ENCODE results near the gene CAPZA1. TPM values are rescaled to one million over a fixed set of nuclear protein-coding genes. Genes with fewer than 3 reads are reported as not detected.

Gene CAPZA1
- total RNA-seq, 4 donors from 2014 or later, result 116 to 181 (median 179) TPM

GRCh38 chr1:112674440-112674985 is 54.9 kb downstream of the CAPZA1 start, which contains the start of gene MOV10:
MOV10 (plus strand) TSS chr1:112674659; CDS start chr1:112674913, 254 bp downstream.
- H3K27me3 ChIP-seq, result no peaks in the 10 kb centered on the region

GRCh38 chr1:112674986-112675727 is 55.5 kb downstream of the CAPZA1 start:
- Histone ChIP-seq H3K27ac (peak overlapping the region; percentile 76 to 85 (median 82)), H3K4me1 (peaks cover 0 to 20% (median 1%) of the 10 kb centered on the region in 4 donors), H3K9me3 (no peaks in the 10 kb centered on the region), H3K36me3 (peaks cover 0 to 15% (median 0%) of the 10 kb centered on the region in 3 donors), H3K4me3 (peak overlapping the region; percentile 66 to 95 (median 84)), H3K27me3 (no peaks in the 10 kb centered on the region)
- peak in 1 of 3 donors; percentile 35 for DNase-seq
- TF ChIP-seq CTCF (IDR thresholded peaks at IDR 0.05), result peak in 3 of 6 experiments; percentile 13 to 28 (median 22)
- peak in 1 of 2 donors; percentile 26 for TF ChIP-seq POLR2A (IDR thresholded peaks at IDR 0.05)

More at GRCh38 chr1:112674440-112674985, 54.9 kb downstream of the CAPZA1 start, which contains the start of gene MOV10:
- peak; percentile 67 to 85 (median 84) for DNase-seq
- Histone ChIP-seq H3K4me1 (peaks cover 0 to 20% (median 1%) of the 10 kb centered on the region in 4 donors), H3K9me3 (no peaks in the 10 kb centered on the region), H3K36me3 (peaks cover 0 to 21% (median 0%) of the 10 kb centered on the region in 3 donors), H3K27ac (peak within 1 kb of the TSS; percentile 76 to 85 (median 82)), H3K4me3 (peak within 1 kb of the TSS; percentile 66 to 95 (median 84))
- TF ChIP-seq POLR2A (IDR thresholded peaks at IDR 0.05) (no peak), CTCF (IDR thresholded peaks at IDR 0.05) (no peak)

- TF ChIP-seq CTCF (IDR thresholded peaks at IDR 0.05), result no peak
- no peak for TF ChIP-seq POLR2A (IDR thresholded peaks at IDR 0.05)
- no peak for DNase-seq
- Histone ChIP-seq H3K4me3 (peak overlapping the region; percentile 66 to 95 (median 84)), H3K4me1 (peaks cover 0 to 20% (median 1%) of the 10 kb centered on the region in 4 donors), H3K27me3 (no peaks in the 10 kb centered on the region), H3K36me3 (peaks cover 0 to 9% (median 0%) of the 10 kb centered on the region in 3 donors), H3K9me3 (no peaks in the 10 kb centered on the region), H3K27ac (peak overlapping the region in 3 of 4 donors; percentile 76 to 85 (median 80))
These were observed 56.2 kb downstream of the CAPZA1 start for GRCh38 chr1:112675728-112676381.

GRCh38 chr1:112676543-112676942 is 56.9 kb downstream of the CAPZA1 start:
- Histone ChIP-seq H3K27ac (no peak overlapping the region), H3K4me1 (peaks cover 0 to 20% (median 1%) of the 10 kb centered on the region in 4 donors), H3K36me3 (peaks cover 0 to 2% (median 0%) of the 10 kb centered on the region in 3 donors), H3K4me3 (no peak overlapping the region), H3K9me3 (no peaks in the 10 kb centered on the region), H3K27me3 (no peaks in the 10 kb centered on the region)
- no peak for TF ChIP-seq CTCF (IDR thresholded peaks at IDR 0.05)
- no peak for TF ChIP-seq POLR2A (IDR thresholded peaks at IDR 0.05)
- DNase-seq, result peak in 1 of 3 donors; percentile 34

GRCh38 chr1:112677501-112677900 is 57.9 kb downstream of the CAPZA1 start:
- H3K27me3 ChIP-seq, result no peaks in the 10 kb centered on the region
- TF ChIP-seq POLR2A (IDR thresholded peaks at IDR 0.05), result no peak
- TF ChIP-seq CTCF (IDR thresholded peaks at IDR 0.05), result no peak
- peaks cover 0 to 20% (median 1%) of the 10 kb centered on the region in 4 donors for H3K4me1 ChIP-seq
- H3K4me3 ChIP-seq, result no peak overlapping the region
- no peaks in the 10 kb centered on the region for H3K9me3 ChIP-seq
- no peak overlapping the region for H3K27ac ChIP-seq
- H3K36me3 ChIP-seq, result no peaks in the 10 kb centered on the region
- no peak for DNase-seq

All from Peyer's patch (tissue), 4 donors.